CD4-positive, alpha-beta T cell (primary cell): Measurements from ENCODE around the gene PLCB1. TPM values are rescaled to one million over a fixed set of nuclear protein-coding genes. Genes with fewer than 3 reads are reported as not detected.

ENCODE experiments used
- ATAC-seq: fragments of 200-7000 bp; cut with Tn5 transposase; one replicate; pipeline ENCODE4 v1.10.0; 2022; ENCODE audit warnings: mild to moderate bottlenecking; ENCODE audit not compliant: poor library complexity
- CTCF ChIA-PET: fragments of 350-600 bp; sonication (Branson Sonifier 250); formaldehyde crosslinking; loops from one replicate; lab custom pipeline; 2021; ENCODE audit warnings: antibody characterized with exemption, inconsistent platforms; lab: Charles Lee
- POLR2A ChIA-PET: fragments of 350-600 bp; sonication (Branson Sonifier 250); formaldehyde crosslinking; loops from one replicate; lab custom pipeline; 2021; ENCODE audit warnings: antibody characterized with exemption, inconsistent platforms; lab: Charles Lee
- DNase-seq, 14 experiments: peaks; one replicate each; pipeline ENCODE4 v3.0.0-alpha.2; 2013 to 2020; ENCODE audit warnings: mixed read lengths in 2 of 14
- H3K27ac ChIP-seq, 2 donors: one replicate each; pipeline versions ENCODE4 v1.5.1 to v1.7.0; 2013; ENCODE audit warnings: low read length in 2 of 2, low read depth in 1 of 2, mild to moderate bottlenecking in 1 of 2
- H3K27me3 ChIP-seq, 2 experiments: 1 replicate in 1 of 2; 2 replicates in 1 of 2; pipeline versions ENCODE4 v1.6.1 to v1.7.0; 2013; ENCODE audit warnings: low read length in 2 of 2, control low read depth in 1 of 2, mild to moderate bottlenecking in 1 of 2, moderate library complexity in 1 of 2; ENCODE audit not compliant: insufficient read depth in 2 of 2, control insufficient read depth in 1 of 2
- H3K36me3 ChIP-seq: one replicate; pipeline ENCODE4 v1.6.1; 2013; ENCODE audit warnings: low read length, control low read depth; ENCODE audit not compliant: insufficient read depth
- H3K4me1 ChIP-seq: one replicate; pipeline ENCODE4 v1.6.1; 2013; ENCODE audit warnings: low read length, control low read depth; ENCODE audit not compliant: insufficient read depth
- H3K4me3 ChIP-seq: one replicate; pipeline ENCODE4 v1.5.1; 2013; ENCODE audit warnings: mild to moderate bottlenecking, low read length, moderate library complexity
- H3K9me3 ChIP-seq, 2 experiments: 1 replicate in 1 of 2; 2 replicates in 1 of 2; pipeline versions ENCODE4 v1.6.1 to v1.7.0; 2013; ENCODE audit warnings: low read length in 2 of 2, mild to moderate bottlenecking in 2 of 2, control low read depth in 1 of 2, moderate library complexity in 1 of 2; ENCODE audit not compliant: control insufficient read depth in 1 of 2, insufficient read depth in 1 of 2
- H3K27ac Mint-ChIP-seq: one replicate; pipeline ENCODE4 v1.8.0; 2020; ENCODE audit warnings: mixed read lengths
- H3K27me3 Mint-ChIP-seq: one replicate; pipeline ENCODE4 v1.8.0; 2021; ENCODE audit warnings: mixed read lengths
- H3K36me3 Mint-ChIP-seq: one replicate; pipeline ENCODE4 v1.8.0; 2021; ENCODE audit warnings: low read depth, mixed read lengths
- H3K4me1 Mint-ChIP-seq: one replicate; pipeline ENCODE4 v1.8.0; 2021; ENCODE audit warnings: low read depth, mixed read lengths
- H3K4me3 Mint-ChIP-seq: one replicate; pipeline ENCODE4 v1.8.0; 2020; ENCODE audit warnings: mild to moderate bottlenecking, mixed read lengths
- H3K9me3 Mint-ChIP-seq: one replicate; pipeline ENCODE4 v1.8.0; 2020; ENCODE audit warnings: mixed read lengths
- CTCF ChIP-seq: fragments of 200-600 bp; IDR thresholded peaks from one replicate; pipeline ENCODE4 v1.8.0; 2022; ENCODE audit warnings: antibody characterized with exemption, mild to moderate bottlenecking
- intact Hi-C, 2 experiments: fragments of 100-400 bp; cut with DNase I in 1 of 2; cut with micrococcal nuclease in 1 of 2; formaldehyde crosslinking; loops; one replicate each; pipeline versions ENCODE4 v1.15.1 to v1.9.0; 2023 to 2025; cut with DNase I, micrococcal nuclease
- total RNA-seq, 174 experiments: library from RNA in 2 of 174; stranded (reverse) in 2 of 174; gene quantifications; one replicate each; pipeline ENCODE4 v1.2.3 and lab custom pipeline; 2021 to 2026

The PLCB1 gene
- total RNA-seq, 2 experiments from 2014 or later = 3.8 to 5.6 TPM

GRCh38 chr20:8251201-8251575 is 119.1 kb downstream of the PLCB1 start:
- ChIA-PET POLR2A (no interaction called here), CTCF (no interaction called here)
- no peaks in the 10 kb centered on the region for H3K36me3 ChIP-seq
- Mint-ChIP-seq H3K36me3 (no peaks in the 10 kb centered on the region), H3K4me1 (no peaks in the 10 kb centered on the region), H3K27ac (no peak overlapping the region), H3K27me3 (no peaks in the 10 kb centered on the region), H3K4me3 (no peak overlapping the region), H3K9me3 (no peaks in the 10 kb centered on the region)
- H3K27ac ChIP-seq = no peak overlapping the region
- no peak for ATAC-seq
- intact Hi-C loops = no loop called here
- no peak for DNase-seq
- H3K4me1 ChIP-seq = no peaks in the 10 kb centered on the region
- TF ChIP-seq CTCF = no peak
- no peak overlapping the region for H3K4me3 ChIP-seq
- H3K9me3 ChIP-seq = no peaks in the 10 kb centered on the region
- H3K27me3 ChIP-seq = no peaks in the 10 kb centered on the region

- H3K4me3 ChIP-seq = no peak overlapping the region
- no peak for DNase-seq
- H3K27ac ChIP-seq = no peak overlapping the region
- no peak overlapping the region for H3K4me3 Mint-ChIP-seq
- no peaks in the 10 kb centered on the region for H3K9me3 ChIP-seq
- no peaks in the 10 kb centered on the region for H3K4me1 Mint-ChIP-seq
- H3K27ac Mint-ChIP-seq = no peak overlapping the region
- TF ChIP-seq CTCF = no peak
- ChIA-PET POLR2A (no interaction called here), CTCF (no interaction called here)
- H3K27me3 ChIP-seq = no peaks in the 10 kb centered on the region
- H3K36me3 Mint-ChIP-seq = no peaks in the 10 kb centered on the region
- no peaks in the 10 kb centered on the region for H3K27me3 Mint-ChIP-seq
- H3K36me3 ChIP-seq = no peaks in the 10 kb centered on the region
- intact Hi-C loops = no loop called here
- no peaks in the 10 kb centered on the region for H3K9me3 Mint-ChIP-seq
- H3K4me1 ChIP-seq = no peaks in the 10 kb centered on the region
- ATAC-seq = no peak
Observed at GRCh38 chr20:8254911-8255582, 123.0 kb downstream of the PLCB1 start.

- intact Hi-C loops = no loop called here
- H3K4me1 Mint-ChIP-seq = no peaks in the 10 kb centered on the region
- DNase-seq (no peak), ATAC-seq (no peak)
- H3K4me3 ChIP-seq = no peak overlapping the region
- CTCF ChIA-PET = no interaction called here
- H3K27ac Mint-ChIP-seq = no peak overlapping the region
- no peaks in the 10 kb centered on the region for H3K36me3 ChIP-seq
- H3K27me3 Mint-ChIP-seq = no peaks in the 10 kb centered on the region
- no peak overlapping the region for H3K27ac ChIP-seq
- no peaks in the 10 kb centered on the region for H3K36me3 Mint-ChIP-seq
- POLR2A ChIA-PET = no interaction called here
- no peaks in the 10 kb centered on the region for H3K27me3 ChIP-seq
- no peak for TF ChIP-seq CTCF
- no peaks in the 10 kb centered on the region for H3K9me3 ChIP-seq
- H3K9me3 Mint-ChIP-seq = no peaks in the 10 kb centered on the region
- H3K4me3 Mint-ChIP-seq = no peak overlapping the region
- H3K4me1 ChIP-seq = no peaks in the 10 kb centered on the region
Observed at GRCh38 chr20:8255945-8256632, 124.0 kb downstream of the PLCB1 start.
